Measurements from ENCODE around the gene OR10H4. TPM values are rescaled to one million over a fixed set of nuclear protein-coding genes. Genes with fewer than 3 reads are reported as not detected.

The OR10H4 gene
- total and polyA plus RNA-seq, 7 donors, result not detected

DNA sequence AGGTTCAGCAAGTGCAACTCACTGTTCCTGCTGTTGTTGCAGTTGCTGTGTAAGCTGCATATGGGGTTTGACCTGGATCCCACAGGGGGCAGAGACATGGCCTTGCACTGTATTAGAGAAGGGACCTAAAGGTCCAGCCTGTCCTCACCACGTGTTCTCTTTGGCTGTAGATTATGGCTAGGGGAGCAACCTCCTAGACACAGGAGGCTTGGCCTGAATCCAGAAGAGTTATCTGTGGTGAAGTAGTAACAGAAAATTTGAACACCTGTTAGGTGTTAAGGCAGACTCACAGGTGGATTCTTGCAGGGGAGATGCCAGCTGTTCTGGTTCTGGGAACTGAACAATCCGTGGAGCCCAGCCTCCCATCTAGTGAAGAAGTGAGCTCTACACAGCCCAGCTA, 11.0 kb upstream of the OR10H4 start:
- H3K27ac ChIP-seq, result no peak overlapping the region
- H3K27me3 ChIP-seq, result peaks cover 6 to 35% (median 8%) of the 10 kb centered on the region in 3 donors
- TF ChIP-seq POLR2AphosphoS5 (IDR thresholded peaks at IDR 0.05) (no peak), POLR2A (IDR thresholded peaks at IDR 0.05) (no peak), EP300 (IDR thresholded peaks at IDR 0.05) (no peak)
- TF ChIP-seq, protein P1, sequence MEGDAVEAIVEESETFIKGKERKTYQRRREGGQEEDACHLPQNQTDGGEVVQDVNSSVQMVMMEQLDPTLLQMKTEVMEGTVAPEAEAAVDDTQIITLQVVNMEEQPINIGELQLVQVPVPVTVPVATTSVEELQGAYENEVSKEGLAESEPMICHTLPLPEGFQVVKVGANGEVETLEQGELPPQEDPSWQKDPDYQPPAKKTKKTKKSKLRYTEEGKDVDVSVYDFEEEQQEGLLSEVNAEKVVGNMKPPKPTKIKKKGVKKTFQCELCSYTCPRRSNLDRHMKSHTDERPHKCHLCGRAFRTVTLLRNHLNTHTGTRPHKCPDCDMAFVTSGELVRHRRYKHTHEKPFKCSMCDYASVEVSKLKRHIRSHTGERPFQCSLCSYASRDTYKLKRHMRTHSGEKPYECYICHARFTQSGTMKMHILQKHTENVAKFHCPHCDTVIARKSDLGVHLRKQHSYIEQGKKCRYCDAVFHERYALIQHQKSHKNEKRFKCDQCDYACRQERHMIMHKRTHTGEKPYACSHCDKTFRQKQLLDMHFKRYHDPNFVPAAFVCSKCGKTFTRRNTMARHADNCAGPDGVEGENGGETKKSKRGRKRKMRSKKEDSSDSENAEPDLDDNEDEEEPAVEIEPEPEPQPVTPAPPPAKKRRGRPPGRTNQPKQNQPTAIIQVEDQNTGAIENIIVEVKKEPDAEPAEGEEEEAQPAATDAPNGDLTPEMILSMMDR (IDR thresholded peaks at IDR 0.05), result no peak
- intact Hi-C loops (cut with DNase I), result no loop called here
- 29 to 69% methylated on average over 2 of the region's 2 CpGs for WGBS, 2 donors
- no peak for DNase-seq
- no peaks in the 10 kb centered on the region for H3K9me3 ChIP-seq
- peaks cover 0 to 8% (median 0%) of the 10 kb centered on the region in 4 donors for H3K4me1 ChIP-seq
- no peaks in the 10 kb centered on the region for H3K36me3 ChIP-seq
- H3K4me3 ChIP-seq, result no peak overlapping the region

DNA sequence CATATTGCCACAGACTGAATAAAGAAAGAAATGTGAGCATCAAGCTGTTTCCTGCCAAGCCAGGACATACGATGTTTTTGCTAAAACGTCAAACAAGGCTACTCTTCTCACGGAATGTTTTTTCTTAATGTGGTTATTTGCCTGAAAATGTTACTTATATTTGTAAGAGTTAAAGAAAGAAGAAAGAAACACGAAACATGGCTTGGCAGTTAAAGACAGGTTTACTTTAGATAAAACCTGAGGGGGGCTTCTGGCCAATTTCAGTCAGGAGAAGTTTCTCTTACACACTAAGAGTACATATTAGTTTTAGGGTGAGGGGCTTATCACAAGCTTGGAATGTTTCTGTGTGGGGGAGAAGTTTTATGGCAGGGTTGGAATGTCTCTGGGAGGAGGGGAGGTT, 4.4 kb upstream of the OR10H4 start:
- whole genome bisulfite sequencing, 2 donors, result 72 to 76% methylated on average over 4 of the region's 4 CpGs
- no peaks in the 10 kb centered on the region for H3K36me3 ChIP-seq
- H3K4me3 ChIP-seq, result no peak overlapping the region
- no peak for DNase-seq
- intact Hi-C loops (cut with DNase I), result no loop called here
- H3K27me3 ChIP-seq, result peaks cover 0 to 12% (median 8%) of the 10 kb centered on the region in 3 donors
- H3K4me1 ChIP-seq, result no peaks in the 10 kb centered on the region
- TF ChIP-seq POLR2AphosphoS5 (IDR thresholded peaks at IDR 0.05) (no peak), POLR2A (IDR thresholded peaks at IDR 0.05) (no peak), EP300 (IDR thresholded peaks at IDR 0.05) (no peak)
- TF ChIP-seq, protein P1 (IDR thresholded peaks at IDR 0.05), result no peak
- H3K9me3 ChIP-seq, result peaks cover 0 to 14% (median 7%) of the 10 kb centered on the region in 4 donors
- H3K27ac ChIP-seq, result no peak overlapping the region

DNA sequence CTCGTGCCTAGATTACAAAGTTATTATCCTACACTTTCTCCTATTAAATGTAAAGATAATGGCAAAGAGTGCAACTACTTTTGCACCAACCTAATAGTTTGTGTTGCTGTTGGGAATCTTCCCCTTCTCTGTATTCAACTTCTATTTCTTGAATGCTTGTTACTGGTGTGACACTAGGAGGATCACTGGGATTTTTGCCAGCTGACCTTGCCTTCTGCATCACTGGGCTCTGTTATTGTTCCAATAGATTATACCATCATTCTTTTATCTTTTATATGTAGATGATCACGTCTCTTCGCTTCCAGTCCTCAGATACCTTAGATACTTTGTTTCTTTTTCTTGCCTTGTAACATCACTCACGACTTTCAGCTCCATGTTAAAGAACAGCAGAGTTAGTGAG, 3.5 kb upstream of the OR10H4 start:
- Histone ChIP-seq H3K4me1 (no peaks in the 10 kb centered on the region), H3K27me3 (peaks cover 0 to 8% (median 0%) of the 10 kb centered on the region in 3 donors), H3K27ac (no peak overlapping the region), H3K9me3 (peaks cover 0 to 14% (median 7%) of the 10 kb centered on the region in 4 donors), H3K4me3 (no peak overlapping the region), H3K36me3 (no peaks in the 10 kb centered on the region)
- no peak for DNase-seq
- TF ChIP-seq EP300 (IDR thresholded peaks at IDR 0.05), result no peak
- TF ChIP-seq, protein P1 (IDR thresholded peaks at IDR 0.05), result no peak
- no peak for TF ChIP-seq POLR2AphosphoS5 (IDR thresholded peaks at IDR 0.05)
- TF ChIP-seq POLR2A (IDR thresholded peaks at IDR 0.05), result no peak
- intact Hi-C loops (cut with DNase I), result no loop called here
- 48 to 51% methylated on average over 4 of the region's 4 CpGs for WGBS, 2 donors

DNA sequence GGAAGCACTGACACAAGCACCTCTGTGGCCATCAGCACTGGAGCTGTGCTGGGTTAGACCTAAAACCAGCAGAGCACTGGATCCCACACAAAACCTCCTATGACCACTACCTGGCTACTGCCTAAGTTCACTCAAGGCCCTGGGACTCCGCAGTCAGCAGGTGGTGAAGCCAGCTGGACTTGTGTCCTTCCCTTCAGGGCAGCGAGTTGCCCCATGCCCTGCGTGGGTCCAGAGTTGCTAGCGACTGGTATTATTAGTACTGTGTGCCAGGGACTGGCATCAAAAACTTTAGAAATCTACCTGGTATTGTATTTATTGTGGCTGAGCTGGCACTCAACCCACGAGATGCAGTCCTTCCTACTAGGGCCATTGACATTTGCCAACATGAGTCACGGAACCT, 6.0 kb downstream of the OR10H4 start:
- H3K36me3 ChIP-seq, result no peaks in the 10 kb centered on the region
- H3K27me3 ChIP-seq, result peaks cover 6 to 26% (median 16%) of the 10 kb centered on the region in 3 donors
- DNase-seq, result no peak
- 82 to 87% methylated on average over 6 of the region's 6 CpGs for WGBS, 2 donors
- H3K9me3 ChIP-seq, result no peaks in the 10 kb centered on the region
- no peaks in the 10 kb centered on the region for H3K4me1 ChIP-seq
- intact Hi-C loops (cut with DNase I), result no loop called here
- H3K4me3 ChIP-seq, result no peak overlapping the region
- H3K27ac ChIP-seq, result no peak overlapping the region
- no peak for TF ChIP-seq EP300 (IDR thresholded peaks at IDR 0.05)
- no peak for TF ChIP-seq POLR2AphosphoS5 (IDR thresholded peaks at IDR 0.05)
- TF ChIP-seq, protein P1 (IDR thresholded peaks at IDR 0.05), result no peak
- no peak for TF ChIP-seq POLR2A (IDR thresholded peaks at IDR 0.05)

DNA sequence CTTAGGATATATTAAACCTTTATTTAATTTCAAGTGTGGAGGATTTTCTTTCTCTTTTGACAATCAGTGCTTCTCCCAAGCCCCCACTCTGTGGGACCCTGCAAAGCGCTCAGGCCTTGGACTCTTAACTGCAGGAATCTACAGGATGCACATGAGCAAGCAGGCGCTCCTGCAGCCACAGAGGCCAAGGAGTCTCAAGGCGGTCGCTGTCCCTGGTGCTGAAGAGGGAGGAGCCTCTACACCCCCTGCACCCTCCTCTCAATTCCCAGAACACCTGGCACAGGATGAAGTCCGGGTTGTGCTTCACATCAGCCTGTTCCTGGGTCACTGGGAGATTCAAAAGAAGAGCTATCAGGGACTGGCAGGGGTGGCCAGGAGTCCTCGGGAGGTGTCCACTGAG, 13.5 kb downstream of the OR10H4 start:
- Histone ChIP-seq H3K4me1 (no peaks in the 10 kb centered on the region), H3K27me3 (peaks cover 0 to 7% (median 0%) of the 10 kb centered on the region in 3 donors), H3K27ac (no peak overlapping the region), H3K9me3 (peaks cover 0 to 3% (median 1%) of the 10 kb centered on the region in 4 donors), H3K36me3 (no peaks in the 10 kb centered on the region), H3K4me3 (no peak overlapping the region)
- TF ChIP-seq POLR2A (IDR thresholded peaks at IDR 0.05) (no peak), EP300 (IDR thresholded peaks at IDR 0.05) (no peak), POLR2AphosphoS5 (IDR thresholded peaks at IDR 0.05) (no peak)
- TF ChIP-seq, protein P1 (IDR thresholded peaks at IDR 0.05), result no peak
- DNase-seq, result no peak
- intact Hi-C loops (cut with DNase I), result no loop called here
- WGBS, 2 donors, result 74 to 82% methylated on average over 6 of the region's 6 CpGs
